Measurements from ENCODE around the gene RPL21.
"Not testable (repeated sequence)": the region's sequence is repeated elsewhere in the genome, so short reads cannot be mapped to it uniquely, and the experiment has no call there.

RPL21 gene

DNA sequence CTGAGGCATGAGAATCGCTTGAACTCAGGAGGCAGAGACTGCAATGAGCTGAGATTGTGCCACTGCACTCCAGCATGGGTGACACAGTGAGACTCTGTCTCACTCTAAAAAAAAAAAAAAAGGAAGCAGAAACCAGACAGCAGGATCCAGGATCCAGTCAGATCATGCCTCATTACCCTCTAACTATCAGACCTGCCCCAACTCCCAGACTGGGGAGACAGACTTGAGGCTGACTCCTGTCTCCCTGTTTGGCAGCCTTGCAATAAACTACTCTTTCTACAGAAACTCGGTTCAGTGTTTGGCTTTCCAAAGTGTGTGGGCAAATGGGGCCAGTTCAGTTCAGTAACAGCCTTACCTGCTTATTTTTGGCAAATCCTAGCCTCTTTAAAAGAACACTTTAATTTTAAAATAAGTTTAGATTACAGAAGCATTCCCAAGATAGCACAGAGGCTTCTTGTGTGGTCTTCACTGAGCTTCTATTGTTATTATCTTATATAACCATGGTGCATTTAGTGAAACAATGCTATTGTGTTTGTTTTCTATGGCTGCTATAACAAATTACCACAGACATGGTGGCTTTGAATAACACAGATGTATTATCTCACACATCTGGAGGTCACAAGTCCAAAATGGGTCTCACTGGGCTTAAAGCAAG is 37.8 kb downstream of the RPL21 start:
- no peak for DNase-seq (ENCODE audit: low spot score)

DNA sequence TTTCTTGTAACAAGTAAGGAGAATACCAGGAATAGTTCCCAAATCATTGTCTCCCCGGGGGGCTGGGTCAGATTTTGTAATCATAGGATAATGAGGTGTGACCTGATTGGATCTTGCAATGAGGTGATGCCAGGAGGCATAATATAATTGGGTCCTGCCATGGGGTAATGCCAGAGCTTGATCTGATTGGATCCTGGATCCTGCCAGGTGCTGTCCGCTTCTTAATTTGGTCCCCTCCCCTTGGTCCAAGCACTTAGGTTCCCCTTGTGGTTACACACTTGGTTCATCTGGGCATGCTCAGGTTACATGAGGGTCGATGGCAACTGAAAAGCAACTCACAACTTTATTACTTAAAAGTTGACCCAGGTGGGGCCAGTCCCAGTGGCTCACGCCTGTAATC is 39.4 kb downstream of the RPL21 start:
- no peak for DNase-seq (ENCODE audit: low spot score)

DNA sequence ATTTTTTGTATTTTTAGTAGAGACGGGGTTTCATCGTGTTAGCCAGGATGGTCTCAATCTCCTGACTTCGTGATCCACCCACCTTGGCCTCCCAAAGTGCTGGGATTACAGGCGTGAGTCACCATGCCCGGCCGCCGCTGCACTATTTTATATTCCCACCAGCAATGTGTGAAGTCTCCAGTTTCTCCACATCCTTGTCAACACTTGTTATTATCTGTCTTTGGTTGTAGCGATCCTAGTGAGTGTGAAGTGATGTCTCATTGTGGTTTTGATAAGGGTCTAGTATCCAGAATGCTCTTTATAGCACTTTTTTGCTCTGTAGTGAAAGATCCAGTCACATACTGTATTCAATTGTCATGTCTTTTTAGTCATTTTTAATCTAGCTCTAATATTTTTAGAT is 40.6 kb downstream of the RPL21 start:
- DNase-seq (ENCODE audit: low spot score): not testable (repeated sequence)

DNA sequence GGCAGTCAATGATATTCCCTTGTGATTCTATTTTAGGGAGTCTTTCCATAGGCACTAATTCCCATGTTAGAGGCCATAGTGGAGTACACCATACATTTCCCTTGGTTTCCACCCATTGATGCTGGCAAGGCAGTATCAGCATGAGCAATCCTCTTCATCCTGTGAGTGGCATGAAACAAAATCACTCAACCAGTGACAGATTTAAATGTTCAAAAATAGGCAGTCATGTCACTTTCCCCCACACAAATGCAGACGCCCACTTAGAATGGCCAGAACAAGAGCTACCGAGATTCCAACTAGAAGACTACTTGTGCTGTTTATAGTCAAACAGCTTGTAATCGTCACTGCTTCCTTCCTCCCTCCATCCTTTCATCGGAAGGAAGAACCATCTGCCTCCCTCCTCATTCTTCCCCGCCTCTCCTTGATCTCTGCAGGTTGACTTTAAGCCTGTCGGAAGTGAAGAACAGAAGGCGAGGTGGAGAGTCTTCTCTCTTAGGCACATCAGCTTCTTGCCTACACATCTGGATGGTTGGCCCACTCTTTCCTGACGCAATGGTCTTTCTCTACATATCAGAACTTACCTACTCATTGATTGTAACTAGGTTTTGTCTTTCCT is 41.8 kb downstream of the RPL21 start:
- peak; percentile 28 for DNase-seq (ENCODE audit: low spot score)

DNA sequence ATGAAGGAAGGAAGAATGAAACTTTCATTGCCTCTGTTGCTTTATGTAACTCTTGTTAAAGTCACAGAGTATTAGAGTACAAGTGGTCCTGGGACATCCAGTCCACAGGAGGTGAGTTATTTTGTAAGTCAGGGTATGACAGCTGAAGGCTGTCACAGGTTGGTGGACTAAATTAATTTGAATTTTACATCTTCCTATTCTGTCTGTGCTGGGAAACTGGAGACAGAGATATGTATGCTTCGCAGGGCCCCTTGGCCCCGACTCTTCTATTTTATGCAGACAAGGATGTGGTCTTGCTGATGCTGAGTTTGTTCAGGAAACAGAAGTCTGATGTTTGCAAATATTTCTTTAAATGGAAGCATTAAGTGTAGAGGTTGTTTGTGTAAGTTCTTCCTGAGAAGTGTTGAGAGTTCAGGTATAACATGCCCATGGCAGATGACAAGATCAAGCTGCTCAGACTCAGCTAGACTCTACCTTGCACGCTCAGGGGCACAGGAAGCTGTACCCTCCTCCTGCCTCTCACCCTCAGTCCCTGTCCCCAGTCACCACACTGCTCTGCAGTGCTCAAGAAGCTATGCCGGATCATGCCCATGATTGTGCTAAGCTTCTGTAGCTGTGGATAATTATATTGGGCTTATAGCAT is 42.6 kb downstream of the RPL21 start:
- DNase-seq (ENCODE audit: low spot score): peak; percentile 36

DNA sequence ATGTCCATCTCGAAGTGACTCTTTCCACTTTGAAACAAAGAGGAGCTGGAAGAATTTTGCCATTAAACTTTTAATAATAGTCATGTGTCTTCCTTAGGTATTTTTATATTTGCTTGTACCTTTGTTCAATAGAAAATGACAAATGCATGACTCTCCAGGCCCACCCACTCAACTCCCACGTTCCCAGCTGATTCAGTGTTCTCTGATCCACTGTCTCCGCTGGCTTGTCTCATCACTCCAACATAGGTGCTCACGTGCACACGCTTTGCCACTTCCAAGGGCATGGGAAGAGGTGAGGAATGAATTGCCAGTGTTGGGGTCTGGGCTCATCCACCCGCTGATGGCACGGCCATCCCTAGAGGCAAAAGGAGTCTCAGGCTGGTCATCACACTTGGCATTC is 43.7 kb downstream of the RPL21 start:
- DNase-seq (ENCODE audit: low spot score): no peak

DNA sequence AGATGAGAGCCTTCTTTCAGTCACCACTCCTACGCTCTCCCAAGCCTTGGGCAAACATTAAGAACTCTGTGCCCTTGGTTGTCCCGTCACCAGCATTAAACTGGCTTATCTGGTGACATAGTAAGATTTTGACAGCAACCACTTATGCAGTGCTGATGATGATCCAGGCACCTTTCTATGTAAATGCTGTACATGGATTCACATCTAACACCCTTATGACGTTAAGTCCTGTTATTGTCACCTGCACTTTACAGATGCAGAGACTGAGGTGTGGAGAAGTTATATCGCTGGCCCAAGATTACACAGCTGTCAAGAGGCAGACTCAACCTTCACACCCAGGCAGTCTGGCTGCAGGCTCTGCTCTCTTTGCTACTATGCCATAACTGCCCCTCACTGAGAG is 44.3 kb downstream of the RPL21 start:
- DNase-seq (ENCODE audit: low spot score): no peak

DNA sequence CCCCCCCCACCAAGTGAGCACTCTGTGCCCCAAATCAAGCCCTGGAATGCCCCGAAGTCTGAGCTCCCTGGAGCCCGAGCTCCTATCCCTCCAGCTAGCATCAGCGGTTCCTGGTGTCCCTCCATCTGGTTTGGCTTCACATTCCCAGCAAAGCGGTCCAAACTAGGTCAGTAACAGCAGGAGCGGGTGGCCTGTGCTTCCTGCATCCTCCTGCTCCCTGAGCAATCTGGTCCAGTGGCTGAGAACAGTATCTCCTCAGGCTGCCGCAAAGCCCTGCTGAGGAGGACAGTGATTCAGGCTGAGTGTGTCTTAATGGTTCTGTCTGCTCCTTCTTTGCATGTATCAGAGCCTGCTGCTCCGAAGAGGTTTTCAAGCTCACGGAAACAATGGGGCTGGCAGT is 45.1 kb downstream of the RPL21 start:
- DNase-seq (ENCODE audit: low spot score): no peak

DNA sequence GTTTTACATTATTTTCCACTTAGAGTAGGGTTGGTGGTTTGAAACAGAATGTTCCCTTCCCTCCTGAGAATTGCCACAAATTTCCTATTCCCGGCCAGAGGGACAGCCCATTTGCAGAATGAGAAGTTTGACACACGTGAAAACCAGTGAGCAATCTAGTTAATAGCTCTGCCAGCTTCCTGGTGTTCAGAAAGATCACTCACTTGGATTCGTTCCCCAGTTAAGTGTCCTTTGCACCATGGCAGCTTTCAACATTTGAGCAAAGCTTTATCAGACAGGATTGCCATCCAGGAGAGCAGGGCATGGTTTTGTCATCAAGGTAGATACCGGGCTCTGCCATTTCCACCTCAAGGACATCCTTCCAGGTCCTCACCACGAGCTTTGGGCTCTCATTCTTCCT is 47.5 kb downstream of the RPL21 start:
- DNase-seq (ENCODE audit: low spot score): no peak

DNA sequence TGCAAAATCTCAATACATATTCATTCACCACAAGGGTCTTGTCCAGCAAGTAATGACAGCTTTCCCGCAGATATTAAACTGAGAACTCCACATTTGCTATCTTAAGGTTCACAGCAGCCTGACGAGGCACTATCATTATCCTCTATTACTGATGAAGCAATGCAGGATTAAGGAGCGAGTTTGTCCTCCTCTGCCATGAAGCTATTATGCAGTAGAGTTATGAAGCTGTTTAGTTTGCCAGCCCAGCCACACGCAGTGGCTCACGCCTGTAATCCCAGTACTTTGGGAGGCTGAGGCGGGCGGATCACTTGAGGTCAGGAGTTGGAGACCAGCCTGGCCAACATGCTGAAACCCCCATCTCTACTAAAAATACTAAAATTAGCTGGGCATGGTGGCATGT is 49.0 kb downstream of the RPL21 start:
- not testable (repeated sequence) for DNase-seq (ENCODE audit: low spot score)

DNA sequence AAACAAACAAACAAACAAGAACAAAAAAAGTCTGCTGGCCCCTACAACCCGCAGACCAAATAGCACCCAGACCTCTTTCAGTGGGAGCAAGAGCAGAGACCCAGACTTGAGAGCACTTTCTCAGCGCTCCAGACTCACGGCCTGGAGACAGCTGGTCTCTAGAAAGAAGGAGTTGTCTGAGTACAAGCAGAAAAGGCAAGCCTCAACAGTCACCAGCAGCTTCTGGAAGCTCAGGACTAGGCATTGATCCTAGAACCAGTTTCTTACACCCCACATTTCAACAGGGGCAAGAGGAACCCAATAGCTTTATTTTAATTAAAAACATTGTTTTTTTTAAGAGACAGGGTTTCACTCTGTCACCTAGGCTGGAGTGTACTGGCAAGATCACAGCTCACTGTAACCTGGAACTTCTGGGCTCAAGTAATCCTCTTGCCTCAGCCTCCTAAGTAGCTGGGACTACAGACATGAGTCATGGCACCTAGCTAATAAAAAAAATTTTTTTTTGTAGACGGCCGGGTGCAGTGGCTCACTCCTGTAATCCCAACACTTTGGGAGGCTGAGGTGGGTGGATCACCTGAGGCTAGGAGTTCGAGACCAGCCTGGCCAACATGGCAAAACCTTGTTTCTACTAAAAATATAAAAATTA is 49.7 kb downstream of the RPL21 start:
- DNase-seq (ENCODE audit: low spot score): no peak

DNA sequence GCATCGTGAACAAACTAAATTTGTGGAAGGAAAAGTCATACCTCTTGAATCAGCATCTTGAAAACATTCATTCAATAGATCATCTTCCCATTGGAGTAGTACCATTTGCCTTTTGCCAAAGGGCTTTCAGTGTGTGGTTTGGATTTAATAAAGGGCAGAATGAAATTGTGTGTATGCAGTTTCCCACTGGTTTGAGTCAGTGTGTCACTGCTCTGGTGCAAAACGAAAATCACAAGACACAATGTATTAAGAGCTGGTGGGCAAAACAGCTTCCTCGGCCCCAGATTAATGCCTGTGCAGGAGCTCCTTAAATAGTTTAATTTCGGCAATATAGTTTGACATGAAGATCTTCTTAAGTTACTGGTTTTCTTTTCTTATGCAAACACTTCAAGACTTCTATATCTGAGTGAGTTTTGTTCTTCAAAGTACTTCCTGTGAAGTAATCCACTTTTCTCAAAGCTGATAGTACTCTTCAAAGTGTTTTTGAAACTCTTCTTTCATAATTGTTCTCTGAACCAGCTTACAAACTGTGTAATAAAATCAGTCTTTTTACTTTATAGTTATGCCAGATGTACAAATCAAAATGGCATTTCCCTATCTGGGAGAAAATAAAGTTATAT is 51.4 kb downstream of the RPL21 start:
- DNase-seq (ENCODE audit: low spot score): peak; percentile 8

DNA sequence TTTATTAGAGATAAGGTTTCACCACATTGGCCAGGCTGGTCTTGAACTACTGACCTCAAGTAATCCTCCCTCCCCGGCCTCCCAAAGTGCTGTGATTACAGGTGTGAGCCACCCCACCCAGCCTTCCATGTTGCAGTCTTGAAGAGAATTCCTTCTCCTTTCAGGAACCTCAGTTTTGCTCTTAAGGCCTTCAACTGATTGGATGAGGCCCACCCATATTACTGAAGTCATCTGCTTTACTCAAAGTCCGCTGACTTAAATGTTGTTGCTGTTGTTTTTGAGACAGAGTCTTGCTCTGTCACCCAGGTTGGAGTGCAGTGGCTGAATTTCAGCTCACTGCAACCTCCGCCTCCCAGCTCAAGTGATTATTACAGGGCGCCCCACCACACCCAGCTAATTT is 52.7 kb downstream of the RPL21 start:
- no peak for DNase-seq (ENCODE audit: low spot score)

DNA sequence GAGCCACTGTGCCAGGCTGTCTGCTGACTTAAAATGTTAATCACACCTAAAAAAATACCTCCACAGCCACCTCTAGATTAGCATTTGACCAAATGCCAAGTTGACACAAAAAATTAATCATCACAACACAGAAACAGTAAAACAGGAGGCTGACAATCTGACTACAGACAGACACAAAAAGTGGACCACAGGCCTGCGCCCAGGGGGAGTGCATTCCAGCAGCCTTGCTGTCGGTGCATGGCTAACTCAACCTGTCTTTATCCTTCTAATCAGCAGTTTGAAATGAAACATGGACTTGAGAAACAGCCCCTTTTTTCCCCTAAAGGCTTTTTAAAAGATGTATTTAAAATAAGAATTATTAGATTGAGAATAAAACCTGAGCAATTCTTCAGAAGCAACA is 53.3 kb downstream of the RPL21 start:
- DNase-seq (ENCODE audit: low spot score): no peak
